GM10266 (cell line): ENCODE results near the gene PKP3.

Experiments used
- DNase-seq: peaks from one replicate; pipeline ENCODE4 v3.0.0; 2012; ENCODE audit errors: extremely low spot score
- TF ChIP-seq, protein P1 (sequence below): IDR thresholded peaks from 2 replicates; pipeline ENCODE4 v1.5.1; 2012; ENCODE audit warnings: mild to moderate bottlenecking, low read depth; ENCODE audit not compliant: control insufficient read depth, insufficient read depth; ENCODE audit errors: missing control alignments

The PKP3 gene

DNA sequence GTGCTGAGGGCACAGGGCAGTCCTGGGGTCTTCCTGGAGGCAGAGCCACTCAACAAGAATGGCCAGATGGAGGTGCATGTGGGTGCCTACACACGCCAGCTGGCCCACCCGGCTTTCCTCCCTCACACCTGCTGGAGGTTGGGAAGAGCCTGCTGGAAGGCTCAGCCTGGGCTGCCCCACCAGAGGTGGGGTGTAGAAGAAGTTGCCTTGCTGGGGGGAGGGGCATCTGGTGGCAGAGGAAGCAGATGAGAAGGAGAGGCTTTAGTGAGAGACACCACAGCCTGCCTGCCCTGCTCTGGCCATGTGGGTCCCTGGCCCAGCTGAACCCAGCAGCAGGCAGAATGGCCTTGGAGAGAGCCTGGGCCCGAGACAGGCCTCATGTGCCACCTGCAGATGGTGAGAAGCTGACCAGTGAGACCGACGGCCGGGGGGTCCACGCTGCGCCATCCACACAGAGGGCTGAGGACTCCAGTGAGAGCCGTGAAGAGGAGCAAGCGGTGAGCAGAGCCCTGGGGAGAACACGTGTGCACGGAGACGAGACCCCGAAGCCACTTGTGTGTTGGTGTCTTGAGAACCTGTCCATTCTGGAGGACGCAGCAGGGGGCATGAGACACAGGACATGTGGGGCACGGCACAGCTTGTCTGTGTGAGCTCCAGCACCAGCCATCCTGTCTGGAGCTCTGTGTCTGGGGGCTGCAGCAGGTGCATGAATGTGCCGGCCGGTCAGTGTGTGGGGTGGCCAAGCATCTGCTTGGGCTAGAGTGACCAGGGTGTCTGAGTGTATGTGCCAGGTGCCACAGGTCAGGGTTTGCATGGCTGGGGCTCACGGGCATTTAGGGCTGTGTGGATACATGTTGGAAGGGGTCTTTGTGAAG is 22.1 kb upstream of the PKP3 start:
- TF ChIP-seq, protein P1, sequence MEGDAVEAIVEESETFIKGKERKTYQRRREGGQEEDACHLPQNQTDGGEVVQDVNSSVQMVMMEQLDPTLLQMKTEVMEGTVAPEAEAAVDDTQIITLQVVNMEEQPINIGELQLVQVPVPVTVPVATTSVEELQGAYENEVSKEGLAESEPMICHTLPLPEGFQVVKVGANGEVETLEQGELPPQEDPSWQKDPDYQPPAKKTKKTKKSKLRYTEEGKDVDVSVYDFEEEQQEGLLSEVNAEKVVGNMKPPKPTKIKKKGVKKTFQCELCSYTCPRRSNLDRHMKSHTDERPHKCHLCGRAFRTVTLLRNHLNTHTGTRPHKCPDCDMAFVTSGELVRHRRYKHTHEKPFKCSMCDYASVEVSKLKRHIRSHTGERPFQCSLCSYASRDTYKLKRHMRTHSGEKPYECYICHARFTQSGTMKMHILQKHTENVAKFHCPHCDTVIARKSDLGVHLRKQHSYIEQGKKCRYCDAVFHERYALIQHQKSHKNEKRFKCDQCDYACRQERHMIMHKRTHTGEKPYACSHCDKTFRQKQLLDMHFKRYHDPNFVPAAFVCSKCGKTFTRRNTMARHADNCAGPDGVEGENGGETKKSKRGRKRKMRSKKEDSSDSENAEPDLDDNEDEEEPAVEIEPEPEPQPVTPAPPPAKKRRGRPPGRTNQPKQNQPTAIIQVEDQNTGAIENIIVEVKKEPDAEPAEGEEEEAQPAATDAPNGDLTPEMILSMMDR, result no peak
- DNase-seq, result no peak

DNA sequence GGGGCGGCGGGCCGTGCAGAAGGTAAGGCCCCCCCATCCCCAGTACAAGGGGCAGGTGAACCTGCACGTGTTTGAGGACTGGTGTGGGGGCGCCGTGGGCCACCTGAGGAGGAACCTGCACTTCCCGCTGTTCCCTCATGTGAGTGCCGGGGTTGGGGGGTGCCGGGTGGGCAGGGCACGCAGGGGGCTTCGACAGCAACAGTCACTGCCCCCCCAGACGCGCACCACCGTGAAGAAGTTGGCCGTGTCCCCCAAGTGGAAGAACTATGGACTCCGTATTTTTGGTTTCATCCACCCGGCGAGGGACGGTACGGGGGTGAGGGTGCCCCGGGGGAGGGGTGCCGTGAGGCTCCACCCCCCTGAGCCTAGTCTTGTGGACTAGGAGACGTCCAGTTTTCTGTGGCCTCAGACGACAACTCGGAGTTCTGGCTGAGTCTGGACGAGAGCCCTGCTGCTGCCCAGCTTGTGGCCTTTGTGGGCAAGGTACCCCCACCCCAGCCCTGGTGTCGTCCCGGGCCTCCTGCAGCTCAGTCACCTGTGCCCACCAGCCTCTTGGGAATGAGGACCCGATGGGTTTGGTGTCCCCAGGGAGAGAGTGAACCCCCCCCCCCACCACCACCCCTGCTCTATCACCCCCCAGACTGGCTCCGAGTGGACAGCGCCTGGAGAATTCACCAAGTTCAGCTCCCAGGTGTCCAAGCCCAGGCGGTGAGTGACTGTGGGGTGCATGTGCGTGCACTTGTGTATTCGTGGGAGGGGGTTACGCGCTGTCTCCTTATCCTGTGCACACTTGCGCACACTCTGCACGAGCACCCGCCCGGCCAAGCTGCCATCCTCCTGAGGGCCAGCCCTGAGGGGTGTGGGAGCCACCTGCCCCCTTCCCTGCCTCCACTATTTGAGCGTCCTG is 20.9 kb upstream of the PKP3 start:
- DNase-seq, result no peak
- TF ChIP-seq, protein P1, result no peak

DNA sequence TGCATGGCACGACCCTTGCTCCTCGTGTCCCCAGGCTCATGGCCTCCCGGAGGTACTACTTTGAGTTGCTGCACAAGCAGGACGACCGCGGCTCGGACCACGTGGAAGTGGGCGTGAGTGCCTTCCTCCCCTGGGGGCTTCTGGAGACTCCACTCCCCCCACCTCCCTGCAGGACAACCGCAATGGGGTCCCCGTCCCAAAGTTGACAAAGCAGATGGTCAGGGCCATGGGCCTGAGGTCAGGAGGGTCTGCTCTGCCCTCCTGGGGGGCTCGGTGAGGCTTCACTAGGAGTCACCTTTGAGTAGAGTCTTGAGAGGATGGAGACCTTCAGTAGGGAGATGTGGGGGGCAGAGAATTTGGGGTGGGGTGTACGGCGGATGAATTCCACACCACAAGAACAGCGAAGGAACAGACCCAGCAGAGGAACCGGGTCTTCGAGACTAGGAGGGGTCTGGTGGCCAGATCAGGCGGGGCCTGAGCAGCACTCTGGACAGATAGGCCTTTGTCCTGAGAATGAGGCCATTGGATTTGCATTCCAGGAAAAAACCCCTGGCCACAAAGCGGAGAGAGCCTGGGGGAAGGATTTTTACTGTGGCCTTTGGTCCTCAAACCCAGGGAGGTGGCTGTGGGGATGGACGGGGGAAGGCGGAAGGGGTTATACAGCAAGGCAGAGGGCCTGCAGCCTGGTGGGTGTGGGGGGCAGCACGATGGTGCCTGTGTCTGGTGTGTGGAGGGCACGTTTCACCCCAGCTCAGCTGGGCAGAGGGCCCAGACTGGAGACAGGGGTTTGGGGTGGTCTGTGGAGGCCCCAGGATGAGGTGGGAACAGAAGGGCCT is 20.1 kb upstream of the PKP3 start:
- TF ChIP-seq, protein P1, result no peak
- DNase-seq, result no peak

DNA sequence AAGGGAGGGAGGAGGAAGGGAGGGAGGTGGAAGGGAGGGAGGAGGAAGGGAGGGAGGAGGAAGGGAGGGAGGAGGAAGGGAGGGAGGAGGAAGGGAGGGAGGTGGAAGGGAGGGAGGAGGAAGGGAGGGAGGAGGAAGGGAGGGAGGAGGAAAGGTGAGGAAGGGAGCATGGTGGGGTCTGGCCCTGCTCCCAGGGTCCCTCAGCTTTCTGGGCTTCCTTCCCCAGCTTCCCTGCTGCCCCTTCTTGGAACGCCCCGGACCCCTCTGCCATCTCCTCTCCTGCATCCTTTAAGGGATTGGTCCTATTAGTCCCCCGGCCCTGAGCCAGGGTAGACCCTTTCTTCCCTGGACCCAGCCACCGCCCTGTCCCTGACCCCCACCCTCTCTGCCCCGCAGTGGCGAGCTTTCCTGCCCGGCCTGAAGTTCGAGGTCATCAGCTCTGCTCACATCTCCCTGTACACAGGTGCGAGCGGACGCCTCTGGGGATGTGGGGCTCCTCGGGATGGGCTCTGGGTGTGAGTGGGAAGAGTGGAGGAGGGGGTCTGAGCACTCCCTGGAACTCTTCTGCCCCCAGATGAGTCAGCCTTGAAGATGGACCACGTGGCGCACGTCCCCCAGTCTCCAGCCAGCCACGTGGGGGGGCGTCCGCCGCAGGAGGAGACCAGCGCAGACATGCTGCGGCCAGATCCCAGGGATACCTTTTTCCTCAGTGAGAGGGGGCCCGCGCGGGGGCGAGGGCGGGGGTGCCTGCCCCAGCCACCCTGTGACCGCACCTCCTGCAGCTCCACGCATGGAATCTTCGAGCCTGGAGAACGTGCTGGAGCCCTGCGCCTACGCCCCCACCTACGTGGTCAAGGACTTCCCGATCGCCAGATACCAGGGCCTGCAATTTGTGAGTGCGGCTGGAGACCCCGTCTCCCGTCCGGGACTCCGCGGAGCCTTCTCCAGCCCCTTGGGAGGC is 18.7 kb upstream of the PKP3 start:
- no peak for DNase-seq

DNA sequence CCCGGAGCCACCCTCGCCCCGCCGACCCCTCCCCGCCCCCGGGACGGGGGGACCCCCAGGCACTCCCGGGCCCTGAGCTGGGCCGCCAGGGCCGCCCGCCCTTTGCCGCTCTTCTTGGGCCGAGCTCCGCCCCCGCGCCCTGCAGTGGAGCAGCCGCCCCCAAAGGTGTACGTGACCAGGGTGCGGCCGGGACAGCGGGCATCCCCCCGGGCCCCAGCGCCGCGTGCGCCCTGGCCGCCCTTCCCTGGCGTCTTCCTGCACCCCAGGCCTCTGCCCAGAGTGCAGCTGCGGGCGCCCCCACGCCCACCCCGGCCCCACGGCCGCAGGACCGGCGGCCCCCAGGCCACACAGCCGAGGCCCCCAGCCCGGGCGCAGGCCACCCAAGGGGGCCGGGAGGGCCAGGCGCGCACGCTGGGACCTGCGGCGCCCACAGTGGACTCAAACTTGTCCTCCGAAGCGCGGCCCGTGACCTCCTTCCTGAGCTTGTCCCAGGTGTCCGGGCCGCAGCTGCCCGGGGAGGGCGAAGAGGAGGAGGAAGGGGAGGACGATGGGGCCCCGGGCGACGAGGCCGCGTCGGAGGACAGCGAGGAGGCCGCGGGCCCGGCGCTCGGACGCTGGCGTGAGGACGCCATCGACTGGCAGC is 17.4 kb upstream of the PKP3 start:
- DNase-seq, result no peak
- TF ChIP-seq, protein P1, result no peak

More for the DNA sequence above, 18.7 kb upstream of the PKP3 start:
- TF ChIP-seq, protein P1, result no peak
